Measurements from ENCODE around the gene DHDH.
"Not testable (repeated sequence)": the region's sequence is repeated elsewhere in the genome, so short reads cannot be mapped to it uniquely, and the experiment has no call there.

- TF ChIP-seq EZH2 (IDR thresholded peaks at IDR 0.05; ENCODE audit: borderline replicate concordance, low read length) = not testable (repeated sequence)
- TF ChIP-seq, protein P1, sequence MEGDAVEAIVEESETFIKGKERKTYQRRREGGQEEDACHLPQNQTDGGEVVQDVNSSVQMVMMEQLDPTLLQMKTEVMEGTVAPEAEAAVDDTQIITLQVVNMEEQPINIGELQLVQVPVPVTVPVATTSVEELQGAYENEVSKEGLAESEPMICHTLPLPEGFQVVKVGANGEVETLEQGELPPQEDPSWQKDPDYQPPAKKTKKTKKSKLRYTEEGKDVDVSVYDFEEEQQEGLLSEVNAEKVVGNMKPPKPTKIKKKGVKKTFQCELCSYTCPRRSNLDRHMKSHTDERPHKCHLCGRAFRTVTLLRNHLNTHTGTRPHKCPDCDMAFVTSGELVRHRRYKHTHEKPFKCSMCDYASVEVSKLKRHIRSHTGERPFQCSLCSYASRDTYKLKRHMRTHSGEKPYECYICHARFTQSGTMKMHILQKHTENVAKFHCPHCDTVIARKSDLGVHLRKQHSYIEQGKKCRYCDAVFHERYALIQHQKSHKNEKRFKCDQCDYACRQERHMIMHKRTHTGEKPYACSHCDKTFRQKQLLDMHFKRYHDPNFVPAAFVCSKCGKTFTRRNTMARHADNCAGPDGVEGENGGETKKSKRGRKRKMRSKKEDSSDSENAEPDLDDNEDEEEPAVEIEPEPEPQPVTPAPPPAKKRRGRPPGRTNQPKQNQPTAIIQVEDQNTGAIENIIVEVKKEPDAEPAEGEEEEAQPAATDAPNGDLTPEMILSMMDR (conservative IDR thresholded peaks at IDR 0.05 in 1 of 2, IDR thresholded peaks at IDR 0.05 in 1 of 2; ENCODE audit: extremely low read depth in 1 of 2, insufficient read depth in 1 of 2, low read depth in 1 of 2, low read length in 2 of 2) = not testable (repeated sequence)
Measured at GRCh38 chr19:48902291-48902690, 31.2 kb upstream of the DHDH start.

Measured in mammary epithelial cell (primary cell).